SHP77 treated with DMSO at 0.1 percent for 48 hours (cell line): ENCODE results near the gene FOXA3.

ENCODE experiments used
- DNase-seq: peaks from one replicate; lab custom pipeline; 2025; lab: John Stamatoyannopoulos, UW

The FOXA3 gene

GRCh38 chr19:45874620-45874966 is 10.5 kb downstream of the FOXA3 start:
- DNase-seq = no peak

DNA sequence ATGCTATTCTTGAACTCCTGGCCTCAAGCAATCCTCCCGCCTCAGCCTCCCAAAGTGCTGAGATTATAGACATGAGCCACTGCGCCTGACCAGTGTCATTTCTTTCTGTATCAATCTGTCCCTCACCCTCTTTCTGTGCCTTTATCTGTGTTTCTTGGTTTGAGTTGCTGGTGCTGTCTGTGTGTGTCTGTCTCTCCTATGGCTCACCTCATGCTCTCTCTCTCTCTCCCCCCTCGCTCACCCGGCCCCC is 12.0 kb downstream of the FOXA3 start:
- DNase-seq = no peak

- DNase-seq = no peak
These were observed 12.5 kb downstream of the FOXA3 start for GRCh38 chr19:45876411-45877197.

DNA sequence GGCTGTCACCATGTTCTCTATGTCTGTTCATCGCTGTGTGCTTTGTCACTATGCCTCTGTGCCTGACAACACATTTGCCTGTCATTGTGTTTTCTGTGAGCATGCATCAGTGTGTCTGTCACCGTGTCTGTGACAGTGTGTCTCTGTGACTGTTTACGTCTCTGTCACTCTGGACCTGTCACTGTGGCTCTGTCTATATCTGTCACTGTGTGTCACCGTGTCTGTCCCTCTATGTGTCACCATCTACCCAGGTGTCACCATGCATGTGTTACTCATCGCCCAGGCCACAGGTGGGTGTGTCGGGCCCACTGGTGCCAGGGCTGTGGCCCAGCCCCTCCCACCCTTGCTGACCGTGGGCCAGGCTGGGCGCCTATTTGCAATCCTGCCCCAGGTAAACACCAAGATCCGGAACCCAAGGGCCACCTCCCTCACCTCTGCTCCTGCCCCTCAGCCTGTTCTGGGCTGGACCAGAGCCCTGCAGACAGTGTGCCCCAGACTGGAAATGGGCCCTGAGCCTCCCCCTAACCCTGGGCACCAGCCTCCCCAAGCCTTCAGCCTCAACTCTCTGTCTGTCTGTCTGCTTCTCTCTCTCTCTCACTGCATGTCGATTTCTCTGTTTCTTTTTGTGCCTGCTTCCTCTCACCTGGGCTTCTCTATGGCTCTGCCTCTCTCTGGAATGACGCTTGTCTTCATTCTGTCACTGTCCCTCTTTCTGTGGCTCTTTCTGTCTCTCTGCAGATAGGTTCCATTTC is 14.1 kb downstream of the FOXA3 start:
- no peak for DNase-seq

DNA sequence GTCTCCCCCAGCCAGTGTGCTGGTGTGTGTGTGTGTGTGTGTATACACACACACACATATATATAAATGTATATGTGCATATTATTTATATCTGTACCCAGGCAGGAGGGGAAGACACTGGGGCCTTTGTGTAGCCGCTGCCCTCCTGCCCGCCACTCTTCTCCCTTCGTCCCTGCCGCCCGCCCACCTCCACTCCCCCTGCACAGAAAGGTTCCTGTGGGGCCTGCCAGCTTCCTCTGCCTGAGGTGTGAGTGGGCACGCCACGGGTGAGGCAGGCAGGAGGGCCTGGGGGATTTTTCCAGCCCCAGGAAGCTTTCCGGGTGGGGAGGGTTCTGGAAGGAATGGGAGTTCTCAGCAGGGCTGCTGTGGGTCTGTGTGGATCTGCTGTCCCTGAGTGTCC is 14.9 kb downstream of the FOXA3 start:
- DNase-seq = no peak

- DNase-seq = no peak
These were observed 15.8 kb downstream of the FOXA3 start for GRCh38 chr19:45879971-45880370.

- no peak for DNase-seq
These were observed 17.2 kb downstream of the FOXA3 start for GRCh38 chr19:45881082-45881908.

DNA sequence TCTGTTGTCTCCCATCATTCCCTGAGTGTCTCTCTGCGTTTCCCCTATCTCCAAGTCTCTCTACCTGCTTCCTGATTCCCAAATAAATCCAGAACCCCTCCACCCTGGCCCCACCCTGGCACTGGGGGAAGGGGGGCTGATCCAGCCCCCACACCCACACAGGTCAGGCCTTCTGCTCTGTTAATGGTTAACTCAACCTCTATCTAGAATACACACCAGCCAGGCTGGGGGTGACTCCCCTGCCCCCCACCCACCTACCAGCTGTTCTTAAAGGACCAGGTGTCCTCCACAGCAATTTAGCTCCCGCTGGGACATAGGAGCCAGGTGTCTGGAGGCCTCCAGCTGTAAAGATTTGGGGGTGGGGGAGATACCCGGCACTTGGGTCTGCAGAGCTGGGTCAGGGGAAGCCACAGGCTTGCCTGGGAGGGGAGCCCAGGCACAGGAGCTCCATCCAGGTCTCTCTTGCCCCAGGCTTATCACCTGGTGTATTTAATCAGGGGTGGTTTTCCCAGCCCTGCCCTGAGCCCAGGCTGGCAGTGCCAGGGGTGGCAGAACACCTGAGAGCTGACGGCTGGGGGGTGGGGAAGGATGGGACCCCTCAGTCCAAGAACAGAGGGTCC is 17.9 kb downstream of the FOXA3 start:
- no peak for DNase-seq

DNA sequence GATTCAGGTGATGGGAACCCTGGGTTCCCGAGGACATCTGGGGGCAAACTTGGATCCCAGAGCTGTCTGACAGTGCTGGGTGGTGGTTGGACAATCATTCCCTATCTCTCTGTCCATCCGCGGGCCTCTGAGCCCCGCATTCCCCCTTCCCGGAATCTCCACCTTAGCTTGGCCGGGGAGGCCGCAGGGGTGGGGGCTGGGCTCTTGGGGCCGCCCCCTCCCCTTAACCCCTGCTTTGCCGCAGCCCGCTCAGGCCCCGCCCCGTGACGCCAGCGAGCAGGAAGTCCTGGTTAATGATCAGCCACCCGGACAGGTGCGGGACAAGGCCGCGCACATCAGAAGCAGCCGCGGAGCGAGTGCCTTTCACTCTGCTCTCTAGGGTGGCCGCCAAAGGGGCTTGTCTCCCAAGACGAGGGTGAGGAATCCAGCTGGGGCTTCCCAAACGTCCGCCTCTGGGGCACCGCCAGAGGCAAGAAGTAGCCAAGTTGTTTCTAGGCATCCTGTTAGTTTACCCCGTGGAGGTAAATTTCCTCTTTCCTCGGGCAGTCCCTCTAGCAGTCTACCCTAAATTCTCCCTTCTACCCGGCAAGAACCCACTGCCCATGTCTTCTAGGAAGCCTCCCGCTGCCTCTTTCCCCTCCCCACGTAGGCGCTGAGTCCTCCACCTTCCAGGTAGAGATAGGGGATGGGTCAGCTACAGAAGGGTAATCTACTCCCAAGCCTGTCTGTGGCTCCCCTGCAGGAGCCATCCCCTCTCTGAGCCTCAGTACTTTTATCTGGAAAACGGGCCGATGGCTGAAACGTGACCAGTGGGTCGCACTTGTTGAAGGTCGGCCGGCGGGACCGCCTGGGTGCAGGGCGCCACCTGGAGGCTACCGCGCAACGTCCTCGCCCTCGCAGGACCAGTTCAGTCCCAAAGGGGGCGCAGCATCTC is 18.8 kb downstream of the FOXA3 start:
- peak; percentile 50 for DNase-seq

GRCh38 chr19:45883586-45883880 is 19.4 kb downstream of the FOXA3 start:
- no peak for DNase-seq

GRCh38 chr19:45883881-45884681 is 20.0 kb downstream of the FOXA3 start:
- DNase-seq = no peak

- no peak for DNase-seq
These were observed 20.8 kb downstream of the FOXA3 start for GRCh38 chr19:45884682-45885555.

DNA sequence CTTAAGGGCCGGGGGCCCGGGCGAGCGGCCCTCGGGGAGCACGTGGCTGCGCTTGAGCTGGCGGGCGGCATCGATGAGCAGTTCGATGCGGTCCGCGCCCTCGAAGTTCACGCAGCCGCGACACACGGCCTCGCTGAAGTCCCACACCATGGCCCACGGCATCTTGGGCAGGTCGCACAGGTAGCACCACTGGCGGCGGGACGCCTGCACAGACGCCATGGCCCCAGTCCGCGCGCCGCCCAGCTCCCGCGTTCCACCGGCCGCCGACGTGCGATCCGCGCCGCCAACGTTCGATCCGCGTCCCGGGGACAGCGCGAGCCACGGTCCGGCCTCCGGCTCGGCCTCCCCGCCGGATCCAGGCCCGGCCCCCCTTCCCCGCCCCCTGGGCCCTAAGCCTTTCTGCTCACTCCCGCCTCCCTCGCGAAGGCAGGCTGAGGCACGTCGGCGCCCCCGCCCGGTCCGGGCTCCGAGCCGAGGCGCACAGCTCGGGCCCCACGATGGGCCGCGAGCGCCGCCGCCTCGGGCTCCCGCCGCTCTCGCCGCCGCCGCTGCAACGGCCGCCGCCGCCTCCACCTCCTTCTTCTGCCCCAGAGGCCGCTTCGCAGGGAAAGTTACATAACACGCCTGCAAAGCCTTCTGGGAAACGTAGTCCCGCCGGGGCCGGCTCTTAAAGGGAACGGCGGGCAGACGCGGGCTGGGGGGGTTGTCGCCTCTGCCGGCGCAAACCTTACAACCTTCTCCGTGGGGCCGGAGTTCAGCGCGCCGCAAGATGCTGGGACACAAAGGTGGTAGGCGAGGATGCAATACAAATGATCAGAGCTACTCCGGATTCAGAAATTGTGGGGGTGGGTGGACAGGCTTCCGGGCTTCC is 21.7 kb downstream of the FOXA3 start, which contains the start of gene IRF2BP1:
Gene IRF2BP1 (minus strand): TSS at position 586 of the 871 bp plus-strand sequence. CDS start 367 bp downstream, at position 219.
- peak; percentile 41 for DNase-seq

GRCh38 chr19:45886427-45887199 is 22.5 kb downstream of the FOXA3 start:
- DNase-seq = peak; percentile 88

GRCh38 chr19:45887200-45887710 is 23.1 kb downstream of the FOXA3 start:
- DNase-seq = no peak

GRCh38 chr19:45889210-45889885 is 25.2 kb downstream of the FOXA3 start:
- DNase-seq = no peak

DNA sequence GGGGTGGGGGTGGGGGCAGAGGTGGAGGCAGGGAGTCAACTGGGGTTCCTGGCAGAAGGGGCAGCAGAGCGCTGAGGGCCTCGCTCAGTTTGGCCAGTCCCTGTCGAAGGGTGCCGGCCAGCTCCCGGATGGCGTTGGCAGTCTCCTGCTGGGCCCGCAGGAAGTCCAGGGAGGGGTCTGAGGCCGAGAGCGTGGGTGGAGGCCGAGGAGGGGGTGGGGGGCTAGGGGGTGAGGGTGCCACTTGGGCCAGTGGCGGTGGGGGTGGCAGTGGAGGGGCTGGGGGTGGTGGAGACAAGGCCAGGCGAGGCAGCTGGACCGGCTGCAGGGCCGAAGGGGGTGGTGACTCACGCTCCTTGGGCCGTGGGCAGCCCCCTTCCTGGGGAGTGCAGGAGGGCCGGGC is 26.8 kb downstream of the FOXA3 start:
- DNase-seq = no peak
